ENCODE data around the gene CALB2. TPM values are rescaled to one million over a fixed set of nuclear protein-coding genes. Genes with fewer than 3 reads are reported as not detected.

The CALB2 gene
- total and polyA plus RNA-seq, 2 of the 4 experiments (the other 2 are of a cell fraction), result 0.18 to 0.32 TPM

GRCh38 chr16:71350821-71351557 is 7.5 kb upstream of the CALB2 start:
- Histone ChIP-seq H4K20me1 (ENCODE audit: insufficient read depth, low read length) (no peaks in the 10 kb centered on the region), H3K9me3 (ENCODE audit: control insufficient read depth, insufficient read depth, low read length) (no peaks in the 10 kb centered on the region), H2BK20ac (ENCODE audit: low read depth, low read length) (no peak overlapping the region), H3K9ac (ENCODE audit: low read depth, low read length) (no peak overlapping the region), H3K18ac (ENCODE audit: low read depth, low read length) (no peak overlapping the region), H2AK9ac (replicated peaks; ENCODE audit: low read depth, low read length, poor library complexity) (no peak overlapping the region), H2BK15ac (ENCODE audit: low read depth, low read length) (no peak overlapping the region), H3K14ac (replicated peaks; ENCODE audit: low read depth, low read length) (no peak overlapping the region), H3K4me2 (ENCODE audit: low read depth, low read length) (no peak overlapping the region), H2BK5ac (ENCODE audit: low read depth, low read length, poor library complexity, severe bottlenecking) (no peak overlapping the region), H3K23ac (ENCODE audit: low read depth, low read length) (no peak overlapping the region), H3K56ac (ENCODE audit: extremely low read depth, insufficient read depth, low read length) (no peak overlapping the region), H2AFZ (replicated peaks; ENCODE audit: low read length, poor library complexity) (no peak overlapping the region), H3K36me3 (ENCODE audit: control insufficient read depth, insufficient read depth, low read length) (no peaks in the 10 kb centered on the region), H3K4me3 (ENCODE audit: insufficient read depth, low read depth, low read length) (no peak overlapping the region), H3K4ac (ENCODE audit: low read depth, low read length) (no peak overlapping the region), H3K27ac (ENCODE audit: insufficient read depth, low read length) (no peak overlapping the region), H4K8ac (ENCODE audit: low read depth in 2 of 2, low read length in 2 of 2) (no peak overlapping the region), H2BK120ac (ENCODE audit: low read depth, low read length) (no peak overlapping the region), H3K27me3 (ENCODE audit: control insufficient read depth, insufficient read depth, low read length) (peaks cover 16% of the 10 kb centered on the region), H3K4me1 (ENCODE audit: control insufficient read depth, insufficient read depth, low read length) (no peaks in the 10 kb centered on the region), H2AK5ac (ENCODE audit: low read depth, low read length) (no peak overlapping the region), H4K91ac (ENCODE audit: insufficient read depth, low read depth, low read length) (no peak overlapping the region), H3K9me1 (ENCODE audit: insufficient read depth, low read length) (no peaks in the 10 kb centered on the region), H4K5ac (ENCODE audit: low read depth, low read length) (no peak overlapping the region), H3K79me1 (ENCODE audit: low read depth in 1 of 2, low read length in 2 of 2) (no peaks in the 10 kb centered on the region)
- no peak for DNase-seq
- CTCF ChIA-PET, result interaction anchor here (0.6 kb wide), 1 partner anchor 38 kb away, joined by 4 read pairs; no protein-coding TSS in a partner anchor
- 13% methylated on average over 1 of the region's 10 CpGs; no CpG with 5 or more reads in 1 of the 2 experiments for WGBS, 2 experiments (ENCODE audit: extremely low coverage in 2 of 2, insufficient read length in 1 of 2)
- no peak for TF ChIP-seq CEBPB (IDR thresholded peaks at IDR 0.05; ENCODE audit: low read depth, low read length)
- no peak for TF ChIP-seq CTCF (conservative IDR thresholded peaks at IDR 0.05; ENCODE audit: low read depth, low read length)
- intact Hi-C loops (cut with micrococcal nuclease), result loop anchor here (10.0 kb wide), 1 partner anchor 576 kb away; no protein-coding TSS in a partner anchor
- no TSS peak for BruUV-seq (replicated peaks)
- ATAC-seq (ENCODE audit: low read depth), result no peak
- dilution Hi-C loops (cut with HindIII; ENCODE audit: low sequenced_read_pairs, unreplicated experiment), result no loop called here
- POLR2A ChIA-PET (ENCODE audit: unreplicated experiment), result no interaction called here
- in situ Hi-C loops (cut with MboI; ENCODE audit: low sequenced_read_pairs), result loop anchor here (10.0 to 25.0 kb wide), 2 partner anchors 566 to 664 kb away; partner anchors contain the start of gene MTSS2
